ENCODE data around the gene CGB7. TPM values are rescaled to one million over a fixed set of nuclear protein-coding genes. Genes with fewer than 3 reads are reported as not detected.

The CGB7 gene
- total and polyA plus RNA-seq, 2 of the 13 experiments (the other 11 are each of a cell fraction or from before 2014, with no cell fraction given), result 0.07 TPM; not detected in 1

- Histone ChIP-seq H2AFZ (ENCODE audit: low read length) (no peak overlapping the region), H3K27me3 (ENCODE audit: control insufficient read depth in 1 of 2, insufficient read depth in 2 of 2, low read length in 2 of 2) (no peaks in the 10 kb centered on the region), H3K79me2 (ENCODE audit: insufficient read depth, low read length) (no peaks in the 10 kb centered on the region), H3K4me2 (ENCODE audit: low read depth, low read length) (no peak overlapping the region), H3K9me3 (ENCODE audit: low read length) (no peaks in the 10 kb centered on the region), H3K9ac (ENCODE audit: insufficient read depth, low read depth, low read length) (no peak overlapping the region), H4K20me1 (ENCODE audit: insufficient read depth, low read length) (no peaks in the 10 kb centered on the region), H3K36me3 (replicated peaks in 1 of 2; ENCODE audit: control insufficient read depth in 1 of 2, insufficient read depth in 2 of 2, low read length in 2 of 2) (peaks cover 21 to 66% of the 10 kb centered on the region in 2 experiments; a peak in 4 of 5 replicates), H3K4me1 (ENCODE audit: insufficient read depth, low read length) (no peaks in the 10 kb centered on the region), H3K27ac (ENCODE audit: extremely low read length, insufficient read depth, low read length) (no peak overlapping the region), H3K4me3 (replicated peaks in 1 of 3; ENCODE audit: insufficient read depth in 1 of 3, low read depth in 2 of 3, low read length in 3 of 3) (no peak overlapping the region)
- intact Hi-C loops (cut with micrococcal nuclease; ENCODE audit: unreplicated experiment) (no loop called here), in situ Hi-C loops (cut with HindIII; ENCODE audit: extremely low pct_ligation_motif_present, low pct_unique_long_range_greater_than_20kb) (no loop called here)
- DNase-seq (ENCODE audit: low spot score) (no peak), ATAC-seq (no peak), FAIRE-seq (no peak)
- TF ChIP-seq FOXK1 (CRISPR knock-in tag; IDR thresholded peaks at IDR 0.05; ENCODE audit: borderline replicate concordance, low read depth) (no peak), ZC3H4 (CRISPR knock-in tag; IDR thresholded peaks at IDR 0.05; ENCODE audit: borderline replicate concordance) (no peak), ZNF460 (CRISPR knock-in tag; IDR thresholded peaks at IDR 0.05; ENCODE audit: borderline replicate concordance) (no peak), ZNF430 (CRISPR knock-in tag; IDR thresholded peaks at IDR 0.05) (no peak), ZNF33B (CRISPR knock-in tag; IDR thresholded peaks at IDR 0.05) (no peak), ZNF687 (CRISPR knock-in tag; IDR thresholded peaks at IDR 0.05) (no peak), ZNF362 (CRISPR knock-in tag; IDR thresholded peaks at IDR 0.05; ENCODE audit: borderline replicate concordance) (no peak), ATF5 (CRISPR knock-in tag; IDR thresholded peaks at IDR 0.05; ENCODE audit: low read depth) (no peak), EED (CRISPR knock-in tag; IDR thresholded peaks at IDR 0.05) (no peak), PREB (CRISPR knock-in tag; IDR thresholded peaks at IDR 0.05) (no peak)
- POLR2A ChIA-PET, result no interaction called here
- CTCF ChIA-PET (ENCODE audit: low intra/inter-chr PET ratio, low total read pairs), result no interaction called here
- BruUV-seq (replicated peaks), result no TSS peak
- 95% methylated on average over 17 of the region's 18 CpGs for WGBS (ENCODE audit: low lambda C conversion rate)
These were observed 47.1 kb downstream of the CGB7 start for GRCh38 chr19:49010453-49010852.
